Naive B cell (primary cell): Measurements from ENCODE around the gene LARP4B. TPM values are rescaled to one million over a fixed set of nuclear protein-coding genes. Genes with fewer than 3 reads are reported as not detected.

Source experiments
- ATAC-seq, 2 donors: fragments of 150-1000 bp; cut with Tn5 transposase; 2 replicates each; pipeline ENCODE4 v1.10.0; 2021; ENCODE audit warnings: low read depth in 2 of 2, mild to moderate bottlenecking in 2 of 2, moderate library complexity in 2 of 2
- DNase-seq: peaks from one replicate; pipeline ENCODE4 v3.0.0; 2022
- H3K27ac Mint-ChIP-seq, 6 donors: one replicate each; pipeline ENCODE4 v1.8.0; 2020 to 2022; ENCODE audit warnings: mild to moderate bottlenecking in 6 of 6, mixed read lengths in 6 of 6, moderate library complexity in 5 of 6, inconsistent platforms in 2 of 6
- H3K27me3 Mint-ChIP-seq, 3 donors: one replicate each; pipeline ENCODE4 v1.8.0; 2021 to 2022; ENCODE audit warnings: mixed read lengths in 3 of 3, mild to moderate bottlenecking in 1 of 3
- H3K36me3 Mint-ChIP-seq, 2 donors: one replicate each; pipeline ENCODE4 v1.8.0; 2020 to 2022; ENCODE audit warnings: mixed read lengths in 2 of 2, inconsistent platforms in 1 of 2, mild to moderate bottlenecking in 1 of 2
- H3K4me1 Mint-ChIP-seq, 3 donors: one replicate each; pipeline ENCODE4 v1.8.0; 2020 to 2022; ENCODE audit warnings: mixed read lengths in 3 of 3, inconsistent platforms in 1 of 3, mild to moderate bottlenecking in 1 of 3, moderate library complexity in 1 of 3
- H3K4me3 Mint-ChIP-seq, 8 donors: one replicate each; pipeline ENCODE4 v1.8.0; 2020 to 2022; ENCODE audit warnings: mild to moderate bottlenecking in 8 of 8, mixed read lengths in 8 of 8, moderate library complexity in 8 of 8, inconsistent platforms in 2 of 8
- H3K9me3 Mint-ChIP-seq, 7 donors: one replicate each; pipeline ENCODE4 v1.8.0; 2020 to 2022; ENCODE audit warnings: mixed read lengths in 7 of 7, mild to moderate bottlenecking in 5 of 7, inconsistent platforms in 2 of 7, moderate library complexity in 1 of 7
- polyA plus RNA-seq, 6 donors: library from polyadenylated mRNA; unstranded; fragments of 300-500 nt; fragmentation: Illumina TruSeq; gene quantifications; one replicate each; pipeline ENCODE4 v1.2.3, GENCODE V29; 2021; ENCODE audit warnings: low read depth in 6 of 6

Gene LARP4B
- polyA plus RNA-seq = 10 to 100 TPM; 19.3 to 42.8 (median 33.1) TPM

DNA sequence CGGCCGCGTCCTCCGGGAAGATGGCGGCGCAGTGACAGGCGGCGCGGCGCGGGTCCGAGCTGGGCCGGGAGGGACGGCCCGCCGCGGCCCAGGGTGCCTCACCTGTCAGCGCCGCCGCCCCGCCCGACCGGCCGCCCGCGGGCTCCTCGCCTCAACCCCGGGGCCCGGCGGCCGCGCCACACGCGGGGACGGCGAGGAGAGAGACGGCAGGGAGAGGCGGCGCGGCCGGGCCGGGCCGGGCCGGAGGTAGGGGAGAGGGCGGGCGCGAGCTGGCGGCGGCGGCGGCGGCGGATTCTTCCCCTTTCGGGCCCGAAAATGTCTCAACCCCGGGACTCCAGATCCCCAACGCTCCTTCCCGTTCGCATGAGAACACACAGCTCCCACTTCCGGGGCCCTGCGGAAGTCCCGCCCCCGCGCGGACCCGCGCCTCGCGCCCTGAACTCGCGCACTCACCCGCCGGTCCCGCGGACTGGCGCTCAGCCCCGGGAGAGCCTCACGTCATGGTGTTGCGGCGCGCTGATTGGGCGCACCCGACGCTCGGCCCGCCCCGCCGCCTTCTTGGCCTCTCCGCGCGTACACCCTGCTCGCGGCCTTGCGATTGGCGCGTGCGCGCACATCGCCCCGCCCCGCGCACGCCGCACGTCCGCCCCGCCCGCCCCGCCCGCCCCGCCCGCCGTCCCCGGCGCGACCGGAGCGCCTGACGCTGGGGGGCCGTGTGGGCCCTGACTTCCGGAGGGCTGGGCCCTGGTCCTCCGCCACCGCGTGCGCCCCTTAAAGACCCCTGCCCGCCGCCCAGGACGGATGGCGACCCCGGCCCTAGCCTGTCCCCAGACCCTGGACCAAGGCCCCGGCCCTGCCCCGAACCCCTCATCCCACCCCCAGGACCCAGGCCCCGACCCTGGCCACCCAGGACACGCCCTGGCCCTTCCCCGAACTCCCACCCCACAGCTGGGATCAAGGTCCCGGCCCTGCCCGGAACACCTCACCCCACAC is at the start of gene LARP4B:
LARP4B (minus strand) TSS at position 380 of the 993 bp plus-strand sequence. CDS start 45,984 bp downstream, outside the sequence.
- Mint-ChIP-seq H3K36me3 (no peaks in the 10 kb centered on the region), H3K4me1 (peaks cover 34 to 42% (median 35%) of the 10 kb centered on the region in 3 donors), H3K27ac (peak within 1 kb of the TSS; percentile 95 to 97 (median 97)), H3K4me3 (peak within 1 kb of the TSS; percentile 91 to 98 (median 93)), H3K9me3 (no peaks in the 10 kb centered on the region), H3K27me3 (no peaks in the 10 kb centered on the region)
- peak; percentile 99 for DNase-seq
- peak; percentile 89 to 90 for ATAC-seq

DNA sequence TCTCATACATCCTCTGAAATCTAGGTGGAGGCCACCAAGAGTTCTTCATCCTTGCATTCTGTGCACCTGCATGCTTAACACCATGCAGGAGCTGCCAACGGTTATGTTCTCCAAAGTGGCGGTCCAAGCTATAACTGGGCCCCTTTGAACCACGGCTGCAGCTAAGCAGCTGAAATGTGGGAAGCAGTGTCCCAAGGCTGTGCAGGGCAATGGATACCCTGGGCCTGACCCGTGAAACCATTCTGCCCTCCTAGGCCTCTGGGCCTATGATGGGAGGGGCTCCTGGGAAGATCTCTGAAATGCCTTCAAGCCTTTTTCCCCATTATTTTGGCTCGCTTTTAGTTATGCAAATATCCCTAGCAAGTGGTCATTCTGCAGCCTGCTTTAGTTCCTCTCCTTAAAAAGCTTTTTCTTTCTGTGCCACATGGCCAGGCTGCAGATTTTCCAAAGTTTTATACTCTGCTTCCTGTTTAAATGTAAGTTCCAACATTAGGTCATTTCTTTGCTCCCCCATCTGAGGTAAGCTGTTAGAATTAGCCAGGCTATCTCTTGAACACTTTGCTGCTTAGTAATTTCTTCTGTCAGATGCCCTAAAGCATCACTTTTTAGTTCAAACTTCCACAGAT is 49.1 kb upstream of the LARP4B start:
- Mint-ChIP-seq H3K9me3 (peaks cover 18 to 38% (median 21%) of the 10 kb centered on the region in 7 donors), H3K27me3 (no peaks in the 10 kb centered on the region), H3K4me3 (no peak overlapping the region), H3K4me1 (no peaks in the 10 kb centered on the region), H3K27ac (peak overlapping the region in 1 of 6 donors; percentile 49), H3K36me3 (peaks cover 18 to 24% of the 10 kb centered on the region in 2 donors)
- ATAC-seq (no peak), DNase-seq (no peak)

DNA sequence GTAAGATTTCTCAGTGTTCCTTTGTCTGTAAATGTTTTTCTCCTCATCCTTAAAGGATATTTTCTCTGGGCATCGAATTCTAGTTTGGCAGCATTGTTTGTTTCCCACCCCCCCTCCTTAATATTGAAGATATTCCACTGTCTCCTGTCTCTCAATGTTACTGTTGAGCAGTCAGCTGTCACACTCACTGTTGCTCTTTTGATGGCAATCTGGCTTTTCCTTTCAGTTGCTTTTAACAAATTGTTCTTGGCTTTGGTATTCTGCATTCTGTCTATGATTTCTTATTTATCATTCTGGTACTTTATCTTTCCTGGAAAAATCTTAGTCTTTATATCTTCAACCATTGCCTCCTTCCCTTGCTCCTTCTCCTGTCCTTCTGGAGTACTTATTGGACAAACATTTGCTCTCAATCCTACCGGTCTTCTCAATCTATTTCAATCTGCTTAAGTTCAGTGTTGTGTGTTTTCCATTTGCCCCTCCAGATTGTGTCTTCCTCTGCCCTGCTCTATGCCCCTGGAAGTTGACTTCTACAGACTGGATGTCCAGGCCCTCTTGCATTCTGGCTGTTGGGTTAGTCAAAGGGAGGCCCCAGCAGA is 47.4 kb upstream of the LARP4B start:
- Mint-ChIP-seq H3K9me3 (peaks cover 18 to 38% (median 21%) of the 10 kb centered on the region in 7 donors), H3K4me3 (no peak overlapping the region), H3K27me3 (no peaks in the 10 kb centered on the region)

DNA sequence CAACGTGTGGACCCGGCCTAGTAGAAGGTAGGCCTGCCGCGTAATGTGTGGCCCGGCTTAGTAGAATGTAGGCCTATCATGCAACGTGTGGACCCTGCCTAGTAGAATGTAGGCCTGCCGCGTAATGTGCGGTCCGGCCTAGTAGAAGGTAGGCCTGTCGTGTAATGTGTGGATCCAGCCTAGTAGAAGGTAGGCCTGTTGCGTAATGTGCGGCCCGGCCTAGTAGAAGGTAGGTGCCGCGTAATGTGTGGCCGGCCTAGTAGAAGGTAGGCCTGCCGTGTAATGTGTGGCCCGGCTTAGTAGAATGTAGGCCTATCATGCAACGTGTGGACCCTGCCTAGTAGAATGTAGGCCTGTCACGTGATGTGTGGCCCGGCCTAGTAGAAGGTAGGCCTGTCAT is 44.8 kb upstream of the LARP4B start:
- Mint-ChIP-seq H3K27me3 (no peaks in the 10 kb centered on the region), H3K27ac (peak overlapping the region in 1 of 6 donors; percentile 29)

More for the DNA sequence above, 47.4 kb upstream of the LARP4B start:
- no peak for ATAC-seq
- Mint-ChIP-seq H3K27ac (no peak overlapping the region), H3K4me1 (no peaks in the 10 kb centered on the region), H3K36me3 (peaks cover 18 to 24% of the 10 kb centered on the region in 2 donors)
- DNase-seq = no peak

DNA sequence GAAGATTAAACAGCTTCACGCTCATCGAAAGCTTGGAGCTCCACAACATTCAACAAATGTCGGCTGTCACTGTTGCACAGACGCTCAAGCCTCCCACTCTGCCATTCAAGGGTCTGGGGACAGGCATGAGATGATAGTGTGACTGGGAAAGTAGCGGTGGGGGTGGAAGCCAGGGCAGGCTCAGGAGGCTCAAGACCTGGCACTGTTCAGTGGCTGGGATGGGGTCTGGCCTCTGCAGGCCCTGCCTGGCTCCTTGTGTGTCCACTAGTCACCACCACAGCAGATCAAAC is 43.2 kb upstream of the LARP4B start:
- H3K9me3 Mint-ChIP-seq = peaks cover 11 to 42% (median 18%) of the 10 kb centered on the region in 7 donors
- no peak overlapping the region for H3K4me3 Mint-ChIP-seq
- no peaks in the 10 kb centered on the region for H3K4me1 Mint-ChIP-seq
- H3K36me3 Mint-ChIP-seq = peaks cover 11 to 13% of the 10 kb centered on the region in 2 donors
- no peak overlapping the region for H3K27ac Mint-ChIP-seq
- peaks cover 0 to 4% (median 2%) of the 10 kb centered on the region in 3 donors for H3K27me3 Mint-ChIP-seq
- ATAC-seq = no peak
- no peak for DNase-seq

More for the DNA sequence above, 44.8 kb upstream of the LARP4B start:
- no peak for DNase-seq
- Mint-ChIP-seq H3K36me3 (peaks cover 18 to 22% of the 10 kb centered on the region in 2 donors), H3K4me3 (no peak overlapping the region), H3K9me3 (peaks cover 18 to 51% (median 27%) of the 10 kb centered on the region in 7 donors), H3K4me1 (no peaks in the 10 kb centered on the region)
- no peak for ATAC-seq

DNA sequence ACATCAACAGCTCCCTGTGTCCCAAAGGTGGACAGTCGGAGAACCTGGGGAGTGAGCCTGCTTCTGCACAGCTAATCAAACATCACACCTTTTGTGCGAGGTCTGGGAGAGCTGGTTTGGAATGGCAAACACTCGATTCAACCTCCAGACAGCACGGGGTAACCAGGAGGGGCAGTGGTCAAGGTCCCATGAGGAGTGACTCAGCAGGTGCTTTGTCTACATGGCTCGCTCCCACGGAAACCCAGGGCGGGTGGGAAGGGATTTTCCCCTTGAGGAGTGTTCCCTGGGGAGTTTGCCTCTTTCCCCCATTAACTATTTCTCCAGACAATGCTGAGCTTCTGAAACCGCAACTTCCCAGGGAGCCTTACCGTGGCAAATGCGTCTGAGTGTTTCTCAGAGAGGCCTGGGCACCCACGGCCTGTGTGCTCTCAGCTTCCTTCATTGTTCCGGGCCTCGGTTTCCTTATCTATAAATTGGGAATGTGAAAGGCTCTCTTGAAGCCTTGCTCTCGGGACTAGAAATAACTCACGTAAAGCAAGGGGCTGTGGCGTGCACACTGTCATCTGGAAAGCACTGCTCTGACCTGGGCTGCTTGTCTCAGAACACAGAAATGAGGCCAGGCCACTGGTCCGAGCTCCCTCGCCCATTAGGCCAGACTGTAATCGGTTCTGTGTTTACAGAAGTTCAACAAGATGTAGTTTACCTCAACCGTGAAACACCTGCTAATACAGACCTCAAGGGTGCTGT is 42.7 kb upstream of the LARP4B start:
- no peak overlapping the region for H3K27ac Mint-ChIP-seq
- ATAC-seq (no peak), DNase-seq (no peak)
- no peak overlapping the region for H3K4me3 Mint-ChIP-seq
- peaks cover 10 to 11% of the 10 kb centered on the region in 2 donors for H3K36me3 Mint-ChIP-seq
- peaks cover 9 to 37% (median 14%) of the 10 kb centered on the region in 7 donors for H3K9me3 Mint-ChIP-seq
- H3K27me3 Mint-ChIP-seq = peaks cover 0 to 9% (median 7%) of the 10 kb centered on the region in 3 donors
- no peaks in the 10 kb centered on the region for H3K4me1 Mint-ChIP-seq

DNA sequence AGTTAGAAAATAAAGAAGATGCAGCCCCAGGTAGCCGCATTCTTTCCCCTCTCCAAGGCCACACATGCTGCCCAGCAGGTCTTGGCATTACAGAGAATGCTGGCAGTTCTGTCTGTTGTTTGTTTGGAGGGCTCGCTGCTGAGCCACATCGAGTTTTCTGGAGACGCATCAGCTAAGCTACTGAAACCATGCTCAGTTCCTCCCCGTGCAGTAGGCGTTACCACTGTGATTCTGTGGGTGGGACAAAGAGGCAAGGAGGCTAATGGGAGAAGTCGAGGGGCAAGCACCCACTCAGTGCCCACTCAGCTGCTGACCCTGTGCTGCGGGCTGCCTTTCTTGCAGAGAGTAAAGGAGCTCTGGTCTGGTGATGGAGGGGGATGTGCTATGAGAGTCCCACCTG is 41.3 kb upstream of the LARP4B start:
- no peak overlapping the region for H3K4me3 Mint-ChIP-seq
- peaks cover 0 to 22% (median 7%) of the 10 kb centered on the region in 7 donors for H3K9me3 Mint-ChIP-seq
- H3K27ac Mint-ChIP-seq = no peak overlapping the region
- H3K36me3 Mint-ChIP-seq = peaks cover 0 to 7% of the 10 kb centered on the region in 2 donors
- peaks cover 0 to 20% (median 18%) of the 10 kb centered on the region in 3 donors for H3K27me3 Mint-ChIP-seq
- no peak for DNase-seq
- ATAC-seq = no peak
- no peaks in the 10 kb centered on the region for H3K4me1 Mint-ChIP-seq

DNA sequence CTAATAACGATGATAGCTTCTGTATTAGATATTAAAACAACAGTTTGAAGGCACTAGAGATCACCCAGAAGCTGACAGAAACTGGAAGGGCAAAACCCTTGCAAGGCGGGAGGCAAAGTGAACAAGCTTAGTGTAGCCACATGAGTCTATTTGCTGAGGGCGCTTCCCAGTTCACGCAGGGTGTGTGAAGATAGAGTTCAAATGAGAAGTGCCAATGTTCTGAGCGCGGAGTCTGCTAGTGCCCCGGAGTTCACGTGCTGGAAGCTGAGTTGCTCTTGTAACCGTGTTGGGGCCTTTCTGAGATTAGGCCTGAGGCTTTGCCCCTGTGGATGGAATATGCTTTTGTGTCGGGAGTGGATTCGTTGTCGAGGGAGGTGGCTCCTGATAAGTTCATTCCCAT is 40.1 kb upstream of the LARP4B start:
- peaks cover 0 to 19% (median 4%) of the 10 kb centered on the region in 7 donors for H3K9me3 Mint-ChIP-seq

DNA sequence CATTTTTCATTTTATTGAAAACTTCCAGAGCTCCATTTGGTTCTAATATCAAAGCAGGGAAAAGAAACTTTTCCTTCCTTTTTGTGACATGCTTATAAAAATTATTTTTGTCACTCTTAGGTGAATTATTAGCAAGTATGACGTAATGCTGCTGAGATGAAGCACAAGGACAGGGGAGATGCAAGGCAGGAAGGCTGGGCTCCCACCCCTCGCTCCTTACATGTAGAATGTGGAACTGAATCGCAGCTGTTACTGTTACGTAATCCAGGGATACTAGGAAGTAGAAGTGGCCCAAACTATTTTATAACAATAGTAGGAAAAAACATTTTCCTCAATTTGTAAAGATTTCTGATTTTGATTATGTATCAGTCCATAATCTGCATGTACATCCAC is 39.6 kb upstream of the LARP4B start:
- Mint-ChIP-seq H3K9me3 (peaks cover 0 to 14% (median under 1%) of the 10 kb centered on the region in 7 donors), H3K27me3 (peaks cover 0 to 33% (median 28%) of the 10 kb centered on the region in 3 donors), H3K27ac (no peak overlapping the region), H3K4me1 (no peaks in the 10 kb centered on the region), H3K36me3 (no peaks in the 10 kb centered on the region), H3K4me3 (no peak overlapping the region)
- DNase-seq (no peak), ATAC-seq (no peak)

More for the DNA sequence above, 40.1 kb upstream of the LARP4B start:
- peak overlapping the region in 1 of 6 donors; percentile 69 for H3K27ac Mint-ChIP-seq
- H3K4me1 Mint-ChIP-seq = no peaks in the 10 kb centered on the region
- DNase-seq (no peak), ATAC-seq (no peak)
- no peak overlapping the region for H3K4me3 Mint-ChIP-seq
- H3K36me3 Mint-ChIP-seq = peaks cover 0 to 4% of the 10 kb centered on the region in 2 donors
- H3K27me3 Mint-ChIP-seq = peaks cover 0 to 28% (median 24%) of the 10 kb centered on the region in 3 donors

DNA sequence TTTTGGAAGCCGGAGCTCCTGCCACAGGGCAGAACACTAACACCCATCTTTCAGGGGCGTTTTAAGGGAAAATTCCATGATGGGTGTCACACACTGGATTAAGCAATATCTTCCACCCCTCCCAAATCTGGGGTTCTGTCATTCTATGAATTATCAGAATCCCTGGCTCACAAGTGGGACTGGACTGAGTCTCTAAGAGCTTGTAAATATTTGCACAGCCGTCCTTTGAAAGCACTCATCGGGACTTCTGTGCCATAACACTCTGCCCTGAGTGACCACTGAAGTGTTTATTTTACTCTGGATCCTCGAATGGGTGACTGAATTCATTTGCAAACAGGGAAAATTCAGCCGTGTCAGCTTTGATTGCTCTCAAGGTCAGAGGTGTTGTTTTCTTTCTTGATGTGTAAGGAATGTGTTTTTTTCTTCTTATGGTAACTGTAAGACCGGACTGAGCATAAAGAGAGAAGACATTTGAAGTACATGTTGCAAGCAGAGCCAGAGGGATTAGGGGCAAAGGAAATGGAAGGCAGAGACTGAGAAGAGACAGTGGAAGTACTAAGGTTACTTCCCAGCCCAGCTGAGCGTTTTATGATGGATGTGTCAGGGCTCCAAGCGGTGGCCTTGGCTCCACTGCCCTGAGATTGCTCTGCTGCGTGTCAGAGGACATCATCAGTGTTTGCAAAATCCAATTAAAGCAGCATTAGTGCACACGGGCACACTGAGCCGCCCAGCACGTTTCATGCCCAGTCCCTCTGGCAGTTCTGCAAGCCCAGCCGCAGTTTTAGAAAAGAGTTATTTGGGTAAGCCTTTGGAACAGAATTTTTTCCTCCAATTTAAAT is 39.0 kb upstream of the LARP4B start:
- Mint-ChIP-seq H3K36me3 (no peaks in the 10 kb centered on the region), H3K27ac (no peak overlapping the region), H3K4me3 (no peak overlapping the region), H3K9me3 (peaks cover 0 to 14% (median 5%) of the 10 kb centered on the region in 7 donors), H3K27me3 (peaks cover 5 to 39% (median 35%) of the 10 kb centered on the region in 3 donors), H3K4me1 (no peaks in the 10 kb centered on the region)
- ATAC-seq (no peak), DNase-seq (no peak)

DNA sequence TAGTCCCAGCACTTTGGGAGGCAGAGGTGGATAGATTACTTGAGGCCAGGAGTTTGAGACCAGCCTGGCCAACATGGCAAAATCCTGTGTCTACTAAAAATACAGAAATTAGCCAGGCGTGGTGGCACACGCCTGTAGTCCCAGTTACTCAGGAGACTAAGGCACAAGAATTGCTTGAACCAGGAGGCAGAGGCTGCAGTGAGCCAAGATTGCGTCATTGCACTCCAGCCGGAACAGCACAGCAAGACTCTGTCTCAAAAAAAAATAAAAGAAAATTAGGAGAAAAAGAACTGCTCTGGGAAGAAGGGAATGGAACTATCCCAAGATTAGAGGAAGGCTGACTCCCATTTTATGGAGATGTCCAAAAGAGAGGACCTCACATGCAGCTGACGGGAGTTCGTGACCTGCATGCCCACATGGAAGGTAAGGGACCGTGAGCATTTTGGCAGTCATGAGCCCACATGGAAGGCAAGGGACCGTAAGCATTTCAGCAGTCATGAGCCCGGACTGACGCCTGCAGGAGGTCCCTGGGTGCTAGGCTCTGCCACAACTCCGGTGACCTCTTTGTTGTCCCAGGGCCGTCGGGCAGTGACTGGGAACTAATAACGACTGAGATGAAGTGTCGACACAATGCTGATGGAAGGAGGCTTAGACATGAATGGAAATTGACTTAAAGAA is 38.1 kb upstream of the LARP4B start:
- Mint-ChIP-seq H3K27me3 (peaks cover 9 to 40% (median 37%) of the 10 kb centered on the region in 3 donors), H3K36me3 (no peaks in the 10 kb centered on the region), H3K4me1 (no peaks in the 10 kb centered on the region), H3K9me3 (peaks cover 0 to 14% (median 5%) of the 10 kb centered on the region in 7 donors), H3K4me3 (no peak overlapping the region), H3K27ac (no peak overlapping the region)
- ATAC-seq (no peak), DNase-seq (no peak)
